GM10847 (cell line): ENCODE results near the gene FMNL1.

Source experiments
- POLR2A ChIP-seq: IDR thresholded peaks from 2 replicates; pipeline ENCODE4 v1.6.1; 2011; ENCODE audit not compliant: insufficient read length; ENCODE audit errors: extremely low read depth

The FMNL1 gene

GRCh38 chr17:45260204-45260783 is 38.6 kb downstream of the FMNL1 start:
- no peak for TF ChIP-seq POLR2A

DNA sequence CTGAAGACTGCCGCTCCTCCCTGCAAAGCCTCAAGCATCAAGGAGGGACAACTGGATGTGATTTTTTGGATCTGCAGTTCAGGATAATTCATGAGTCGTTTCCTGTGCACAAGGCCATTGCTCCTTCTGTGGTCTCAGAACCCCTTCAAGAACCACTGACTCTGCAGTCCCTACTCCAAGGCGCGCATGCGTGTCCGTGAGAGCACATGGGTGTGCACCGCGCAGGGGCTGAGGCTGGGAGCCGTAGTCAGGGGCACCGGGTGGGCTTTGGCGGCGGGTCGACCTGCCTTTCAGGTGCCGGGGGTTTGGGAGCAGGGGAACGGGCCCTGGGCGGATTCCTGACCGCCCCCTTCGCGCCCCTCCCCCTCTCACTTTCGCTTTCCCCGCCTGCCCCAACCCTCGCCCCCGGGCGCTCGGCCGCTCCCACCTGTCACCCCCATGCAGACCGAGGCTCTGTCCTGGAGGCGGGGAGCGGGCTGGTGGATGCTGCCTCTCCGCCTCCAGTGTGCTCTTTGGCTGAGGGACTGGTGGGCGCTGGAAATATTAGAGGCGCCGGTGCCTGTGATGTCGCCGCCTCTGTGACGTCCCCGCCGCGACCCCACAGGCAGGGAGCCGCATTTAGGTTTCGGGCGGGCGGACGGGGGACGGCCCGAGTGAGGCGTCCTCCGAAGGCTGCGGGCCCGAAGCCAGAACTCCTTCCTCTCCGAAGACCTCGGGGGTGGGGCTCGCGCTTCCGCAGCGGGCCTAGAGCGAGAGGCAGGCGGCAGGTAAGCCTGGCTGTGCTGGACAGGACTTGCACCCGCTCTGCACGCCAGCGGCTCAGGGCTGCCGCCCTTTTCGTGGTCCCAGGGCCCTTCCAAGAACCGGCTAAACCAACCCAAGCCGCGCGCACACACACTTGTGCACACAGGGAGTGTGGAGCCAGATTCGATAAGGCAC is 40.2 kb downstream of the FMNL1 start, which contains the start of gene SPATA32:
Gene SPATA32, minus strand, starts transcription at position 518 of the 939 bp plus-strand sequence. Its CDS starts 78 bp downstream, at position 440.
- TF ChIP-seq POLR2A: no peak

DNA sequence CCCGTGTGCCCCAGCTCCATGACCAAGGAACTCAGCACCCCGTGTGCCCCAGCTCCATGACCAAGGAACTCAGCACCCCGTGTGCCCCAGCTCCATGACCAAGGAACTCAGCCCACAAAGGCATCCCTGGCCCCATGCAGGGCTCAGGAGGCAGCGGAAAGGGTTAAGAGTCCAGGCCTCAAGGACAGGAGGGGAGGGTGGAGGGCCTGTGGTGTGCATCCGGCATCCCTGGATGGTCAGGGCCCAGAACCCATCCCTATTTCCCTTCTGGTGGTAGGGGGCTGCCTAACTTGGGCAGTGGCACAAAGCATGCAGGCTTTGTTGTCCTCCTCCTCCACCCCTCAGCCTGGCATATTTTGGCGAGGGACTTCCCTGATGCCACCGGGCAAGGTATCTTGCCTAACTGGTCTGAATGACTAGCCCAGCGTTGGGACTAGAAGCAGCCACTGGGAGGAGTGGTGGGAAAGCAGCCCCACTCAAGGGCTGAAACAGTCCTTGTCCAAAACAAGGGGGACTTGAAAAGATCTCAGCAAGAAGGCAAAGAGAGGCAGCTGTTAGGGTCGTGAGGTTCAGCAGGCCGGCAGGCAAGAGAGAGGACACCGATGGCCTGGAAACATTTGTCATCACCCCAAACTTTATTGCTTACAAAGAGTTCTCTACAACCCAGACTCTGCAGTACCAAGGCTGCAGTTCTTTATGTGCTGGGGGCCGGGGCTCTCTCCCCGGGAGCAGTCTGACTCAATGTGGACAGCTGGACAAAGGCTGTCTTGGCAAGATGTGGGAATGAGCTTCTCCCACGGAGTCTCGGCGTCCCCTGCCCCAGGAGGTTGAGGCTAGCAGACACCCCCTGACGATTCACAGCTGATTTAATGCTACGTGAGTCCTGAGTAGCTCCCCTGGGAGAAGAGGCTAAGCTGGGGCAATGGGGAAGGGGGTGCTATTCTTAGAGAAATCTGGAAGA is 41.1 kb downstream of the FMNL1 start:
- TF ChIP-seq POLR2A: no peak

DNA sequence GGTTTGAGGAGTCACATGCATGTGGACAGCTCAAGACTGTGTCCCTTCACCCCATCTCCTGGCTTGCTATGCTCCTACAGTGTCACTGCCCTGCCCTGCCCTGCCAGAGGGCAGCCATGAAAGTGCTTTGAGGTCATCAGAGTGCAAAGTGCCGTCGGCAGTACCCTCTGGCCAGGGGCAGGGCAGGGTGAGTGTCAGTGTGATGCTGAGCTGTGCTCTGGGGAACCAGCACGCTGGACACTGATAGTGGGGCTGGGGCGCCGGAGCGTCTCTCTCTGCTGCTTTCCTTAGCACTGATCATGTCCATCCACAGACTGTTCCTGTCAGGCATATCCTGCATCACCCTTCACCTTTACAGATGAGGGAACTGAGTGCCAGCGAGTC is 41.8 kb downstream of the FMNL1 start:
- no peak for TF ChIP-seq POLR2A

DNA sequence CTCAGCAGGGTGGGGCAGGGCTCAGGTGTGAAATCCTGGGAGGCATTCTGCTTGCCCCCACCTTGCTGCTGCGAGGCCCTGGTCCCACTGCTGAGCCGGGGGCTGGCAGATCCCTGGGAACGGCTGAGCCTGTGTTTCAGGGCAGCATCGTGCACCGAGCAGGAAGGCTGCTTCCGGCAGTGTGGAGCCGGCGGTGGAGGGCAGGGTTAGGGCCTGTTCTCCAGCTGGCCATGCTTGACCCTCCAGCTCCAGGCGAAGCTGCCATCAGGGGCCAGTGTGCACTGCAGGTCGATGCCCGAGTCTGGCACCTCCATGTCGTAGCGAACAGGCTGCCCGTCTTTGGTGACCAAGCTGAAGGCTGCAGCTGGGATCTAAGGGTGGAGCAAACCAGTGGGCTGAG is 42.7 kb downstream of the FMNL1 start:
- no peak for TF ChIP-seq POLR2A

DNA sequence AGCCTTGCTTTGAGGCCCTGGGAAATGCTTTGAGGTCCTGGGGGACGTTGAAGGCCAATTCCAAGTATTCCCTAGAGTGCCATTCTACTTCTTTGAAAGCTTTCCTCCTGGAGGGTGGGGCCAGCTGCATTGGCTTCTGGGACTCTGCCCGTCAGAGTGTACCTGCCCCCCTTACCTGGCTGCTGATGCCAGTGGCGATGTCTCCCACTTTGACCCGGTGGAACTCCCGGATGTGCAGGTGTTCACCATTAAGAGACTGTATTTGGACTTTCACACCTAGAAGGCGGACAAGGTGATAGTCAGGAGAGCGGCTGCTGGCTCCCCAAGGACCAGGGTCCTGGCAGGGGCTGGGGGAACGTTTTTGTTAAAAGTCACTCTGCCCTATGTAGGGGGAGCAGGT is 43.3 kb downstream of the FMNL1 start:
- TF ChIP-seq POLR2A: no peak

DNA sequence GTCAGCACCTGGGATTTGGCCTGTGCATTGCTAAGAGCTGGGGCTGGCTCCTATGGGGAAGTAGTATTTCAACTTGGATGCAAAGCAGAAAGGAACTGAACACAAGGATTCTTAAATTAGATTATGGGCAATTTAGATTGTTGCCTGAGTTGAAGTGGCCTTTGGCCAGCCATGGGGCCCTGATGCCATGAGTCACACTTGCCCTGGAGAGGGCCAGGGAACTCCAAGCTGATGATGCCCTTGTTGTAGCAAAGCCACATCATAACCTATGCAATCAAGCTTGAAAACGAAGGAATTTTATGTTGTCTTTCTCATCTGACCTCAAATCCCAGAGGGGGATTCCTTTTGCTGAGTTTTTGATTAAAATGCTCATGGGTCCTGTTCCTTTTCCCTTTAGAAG is 44.1 kb downstream of the FMNL1 start:
- TF ChIP-seq POLR2A: no peak

DNA sequence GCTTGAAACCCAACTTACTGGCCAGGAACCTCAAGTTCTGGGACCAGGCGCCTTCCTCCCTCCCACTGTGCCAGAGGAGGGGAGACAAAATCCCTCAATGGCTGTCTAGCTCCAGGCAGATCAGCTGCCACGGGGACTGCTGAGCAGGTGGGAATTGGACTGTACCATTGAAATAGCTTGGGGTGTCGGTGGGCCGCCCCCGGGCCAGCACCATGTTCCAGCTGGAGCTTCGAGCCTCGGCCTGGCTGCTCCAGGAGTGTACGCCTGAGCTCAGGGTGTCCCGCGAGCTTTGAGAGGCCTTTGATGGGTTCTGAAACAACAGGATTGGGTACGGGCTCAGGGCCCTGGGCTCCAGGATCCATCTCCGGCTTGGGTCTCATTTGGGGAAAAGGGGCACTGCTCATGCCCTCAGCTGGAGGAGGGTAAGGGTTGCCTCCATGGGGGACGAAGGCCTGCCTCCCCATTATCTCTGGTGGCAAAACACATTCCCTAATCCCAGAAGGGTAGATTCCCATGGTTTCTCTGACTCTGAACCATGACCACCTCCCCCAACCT is 44.8 kb downstream of the FMNL1 start:
- TF ChIP-seq POLR2A: no peak

- TF ChIP-seq POLR2A: no peak
These were observed 45.9 kb downstream of the FMNL1 start for GRCh38 chr17:45267436-45268055.

GRCh38 chr17:45269912-45270311 is 48.2 kb downstream of the FMNL1 start:
- no peak for TF ChIP-seq POLR2A

GRCh38 chr17:45270828-45271418 is 49.2 kb downstream of the FMNL1 start:
- TF ChIP-seq POLR2A: no peak

GRCh38 chr17:45271603-45272002 is 49.9 kb downstream of the FMNL1 start:
- TF ChIP-seq POLR2A: no peak

- no peak for TF ChIP-seq POLR2A
These were observed 51.9 kb downstream of the FMNL1 start for GRCh38 chr17:45273551-45273957.

DNA sequence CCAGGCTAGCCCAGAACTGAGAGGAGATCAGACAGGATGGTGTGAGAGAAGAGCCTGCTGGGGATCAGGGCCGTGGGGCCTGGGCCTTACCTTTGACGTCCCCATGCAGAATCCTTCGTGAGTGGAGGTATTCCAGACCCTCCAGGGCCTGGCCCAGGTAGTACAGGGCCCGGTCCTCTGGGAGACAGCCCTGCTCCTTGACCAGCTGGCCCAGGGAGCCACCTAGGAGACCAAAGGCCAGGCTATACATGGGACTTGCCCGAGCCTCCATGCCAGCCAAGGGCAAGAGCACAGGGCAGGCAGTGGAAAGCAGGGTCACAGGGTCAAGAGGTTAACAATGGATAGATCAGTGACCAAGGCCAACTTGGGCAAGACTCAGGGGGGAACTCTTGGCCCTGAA is 52.3 kb downstream of the FMNL1 start:
- TF ChIP-seq POLR2A: no peak

GRCh38 chr17:45276031-45276430 is 54.3 kb downstream of the FMNL1 start:
- TF ChIP-seq POLR2A: no peak
